Measurements from ENCODE around the gene LRRN2. TPM values are rescaled to one million over a fixed set of nuclear protein-coding genes. Genes with fewer than 3 reads are reported as not detected.

Gene LRRN2
- total and polyA plus RNA-seq, 9 of the 15 experiments (the other 6 are each of a cell fraction or from before 2014, with no cell fraction given) = 0.05 TPM; not detected in 8

- TF ChIP-seq, protein P1, sequence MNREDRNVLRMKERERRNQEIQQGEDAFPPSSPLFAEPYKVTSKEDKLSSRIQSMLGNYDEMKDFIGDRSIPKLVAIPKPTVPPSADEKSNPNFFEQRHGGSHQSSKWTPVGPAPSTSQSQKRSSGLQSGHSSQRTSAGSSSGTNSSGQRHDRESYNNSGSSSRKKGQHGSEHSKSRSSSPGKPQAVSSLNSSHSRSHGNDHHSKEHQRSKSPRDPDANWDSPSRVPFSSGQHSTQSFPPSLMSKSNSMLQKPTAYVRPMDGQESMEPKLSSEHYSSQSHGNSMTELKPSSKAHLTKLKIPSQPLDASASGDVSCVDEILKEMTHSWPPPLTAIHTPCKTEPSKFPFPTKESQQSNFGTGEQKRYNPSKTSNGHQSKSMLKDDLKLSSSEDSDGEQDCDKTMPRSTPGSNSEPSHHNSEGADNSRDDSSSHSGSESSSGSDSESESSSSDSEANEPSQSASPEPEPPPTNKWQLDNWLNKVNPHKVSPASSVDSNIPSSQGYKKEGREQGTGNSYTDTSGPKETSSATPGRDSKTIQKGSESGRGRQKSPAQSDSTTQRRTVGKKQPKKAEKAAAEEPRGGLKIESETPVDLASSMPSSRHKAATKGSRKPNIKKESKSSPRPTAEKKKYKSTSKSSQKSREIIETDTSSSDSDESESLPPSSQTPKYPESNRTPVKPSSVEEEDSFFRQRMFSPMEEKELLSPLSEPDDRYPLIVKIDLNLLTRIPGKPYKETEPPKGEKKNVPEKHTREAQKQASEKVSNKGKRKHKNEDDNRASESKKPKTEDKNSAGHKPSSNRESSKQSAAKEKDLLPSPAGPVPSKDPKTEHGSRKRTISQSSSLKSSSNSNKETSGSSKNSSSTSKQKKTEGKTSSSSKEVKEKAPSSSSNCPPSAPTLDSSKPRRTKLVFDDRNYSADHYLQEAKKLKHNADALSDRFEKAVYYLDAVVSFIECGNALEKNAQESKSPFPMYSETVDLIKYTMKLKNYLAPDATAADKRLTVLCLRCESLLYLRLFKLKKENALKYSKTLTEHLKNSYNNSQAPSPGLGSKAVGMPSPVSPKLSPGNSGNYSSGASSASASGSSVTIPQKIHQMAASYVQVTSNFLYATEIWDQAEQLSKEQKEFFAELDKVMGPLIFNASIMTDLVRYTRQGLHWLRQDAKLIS (CRISPR knock-in tag; IDR thresholded peaks at IDR 0.05) = peak; percentile 62; the same call in 1 of the 2 replicates
- TF ChIP-seq ZBED1 (IDR thresholded peaks at IDR 0.05) (peak; percentile 94), ATF7 (IDR thresholded peaks at IDR 0.05) (peak; percentile 81), GTF2E2 (tag; IDR thresholded peaks at IDR 0.05) (no peak), E2F5 (CRISPR knock-in tag; IDR thresholded peaks at IDR 0.05) (no peak), CUX1 (CRISPR knock-in tag; IDR thresholded peaks at IDR 0.05) (peak; percentile 90), TCF7 (IDR thresholded peaks at IDR 0.05; ENCODE audit: borderline replicate concordance) (peak; percentile 71; the same call in 1 of the 2 replicates), ID3 (CRISPR knock-in tag; IDR thresholded peaks at IDR 0.05) (no peak), ID3 (tag; IDR thresholded peaks at IDR 0.05) (peak; percentile 83), EP300 (IDR thresholded peaks at IDR 0.05; ENCODE audit: low read length) (peak; percentile 97), NR2C2 (CRISPR knock-in tag; IDR thresholded peaks at IDR 0.05) (no peak), NR2C2 (tag; IDR thresholded peaks at IDR 0.05) (no peak), ZNF584 (CRISPR knock-in tag; IDR thresholded peaks at IDR 0.05; ENCODE audit: low read depth) (peak; percentile 64; the same call in 1 of the 2 replicates), ZNF586 (CRISPR knock-in tag; conservative IDR thresholded peaks at IDR 0.05) (no peak), GABPB1 (CRISPR knock-in tag; IDR thresholded peaks at IDR 0.05) (peak; percentile 72)
- TF ChIP-seq, protein P2, sequence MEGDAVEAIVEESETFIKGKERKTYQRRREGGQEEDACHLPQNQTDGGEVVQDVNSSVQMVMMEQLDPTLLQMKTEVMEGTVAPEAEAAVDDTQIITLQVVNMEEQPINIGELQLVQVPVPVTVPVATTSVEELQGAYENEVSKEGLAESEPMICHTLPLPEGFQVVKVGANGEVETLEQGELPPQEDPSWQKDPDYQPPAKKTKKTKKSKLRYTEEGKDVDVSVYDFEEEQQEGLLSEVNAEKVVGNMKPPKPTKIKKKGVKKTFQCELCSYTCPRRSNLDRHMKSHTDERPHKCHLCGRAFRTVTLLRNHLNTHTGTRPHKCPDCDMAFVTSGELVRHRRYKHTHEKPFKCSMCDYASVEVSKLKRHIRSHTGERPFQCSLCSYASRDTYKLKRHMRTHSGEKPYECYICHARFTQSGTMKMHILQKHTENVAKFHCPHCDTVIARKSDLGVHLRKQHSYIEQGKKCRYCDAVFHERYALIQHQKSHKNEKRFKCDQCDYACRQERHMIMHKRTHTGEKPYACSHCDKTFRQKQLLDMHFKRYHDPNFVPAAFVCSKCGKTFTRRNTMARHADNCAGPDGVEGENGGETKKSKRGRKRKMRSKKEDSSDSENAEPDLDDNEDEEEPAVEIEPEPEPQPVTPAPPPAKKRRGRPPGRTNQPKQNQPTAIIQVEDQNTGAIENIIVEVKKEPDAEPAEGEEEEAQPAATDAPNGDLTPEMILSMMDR (IDR thresholded peaks at IDR 0.05 in 2 of 3, conservative IDR thresholded peaks at IDR 0.05 in 1 of 3; ENCODE audit: insufficient read depth in 2 of 3, low read depth in 1 of 3, low read length in 3 of 3) = peak; percentile 8 to 17 (median 15); a peak in 2 of 6 replicates
These were observed 12.9 kb downstream of the LRRN2 start (continued) for GRCh38 chr1:204672482-204673121.

Data from K562 (cell line).